ENCODE data around the gene CDC42BPA. TPM values are rescaled to one million over a fixed set of nuclear protein-coding genes. Genes with fewer than 3 reads are reported as not detected.

Gene CDC42BPA
- polyA plus RNA-seq, 1 donor from 2014 or later: 22.9 TPM

GRCh38 chr1:227032396-227032795 lies 285.9 kb downstream of the CDC42BPA start:
- H3K4me3 ChIP-seq (ENCODE audit: low read length): no peak overlapping the region
- no peaks in the 10 kb centered on the region for H3K79me2 ChIP-seq (replicated peaks; ENCODE audit: insufficient read depth, low read length)
- TF ChIP-seq EP300 (conservative IDR thresholded peaks at IDR 0.05; ENCODE audit: poor library complexity, severe bottlenecking): no peak
- no peak for TF ChIP-seq EZH2 (IDR thresholded peaks at IDR 0.05; ENCODE audit: borderline replicate concordance, insufficient read depth, low read length, poor library complexity, severe bottlenecking)
- no peak for TF ChIP-seq CTCF (IDR thresholded peaks at IDR 0.05; ENCODE audit: poor library complexity, severe bottlenecking)
- TF ChIP-seq RAD21 (conservative IDR thresholded peaks at IDR 0.05): no peak
- no peak for TF ChIP-seq SMC3 (conservative IDR thresholded peaks at IDR 0.05; ENCODE audit: poor library complexity)
- TF ChIP-seq TAF1 (IDR thresholded peaks at IDR 0.05; ENCODE audit: low read depth): no peak
- no peak for TF ChIP-seq REST (IDR thresholded peaks at IDR 0.05; ENCODE audit: borderline replicate concordance)
- no peak for TF ChIP-seq POLR2AphosphoS5 (IDR thresholded peaks at IDR 0.05)
- no peak for TF ChIP-seq MXI1 (conservative IDR thresholded peaks at IDR 0.05; ENCODE audit: poor library complexity, severe bottlenecking)
- no peaks in the 10 kb centered on the region for H3F3A ChIP-seq (ENCODE audit: insufficient read depth, low read length, poor library complexity, severe bottlenecking)
- no peak overlapping the region for H3K9ac ChIP-seq (ENCODE audit: low read length)
- H3K27ac ChIP-seq (ENCODE audit: low read length): no peak overlapping the region
- H4K20me1 ChIP-seq (ENCODE audit: insufficient read depth): no peaks in the 10 kb centered on the region
- no peaks in the 10 kb centered on the region for H3K27me3 ChIP-seq (ENCODE audit: insufficient read depth, low read depth, low read length)
- no peak overlapping the region for H2AFZ ChIP-seq (ENCODE audit: low read depth, low read length)
- H3K4me2 ChIP-seq (ENCODE audit: low read length): no peak overlapping the region
- H3K9me3 ChIP-seq (ENCODE audit: low read length): no peaks in the 10 kb centered on the region
- no peaks in the 10 kb centered on the region for H3K9me2 ChIP-seq (ENCODE audit: insufficient read depth, low read length)
- peaks cover 10% of the 10 kb centered on the region for H3K36me3 ChIP-seq (ENCODE audit: insufficient read depth, low read length)

DNA sequence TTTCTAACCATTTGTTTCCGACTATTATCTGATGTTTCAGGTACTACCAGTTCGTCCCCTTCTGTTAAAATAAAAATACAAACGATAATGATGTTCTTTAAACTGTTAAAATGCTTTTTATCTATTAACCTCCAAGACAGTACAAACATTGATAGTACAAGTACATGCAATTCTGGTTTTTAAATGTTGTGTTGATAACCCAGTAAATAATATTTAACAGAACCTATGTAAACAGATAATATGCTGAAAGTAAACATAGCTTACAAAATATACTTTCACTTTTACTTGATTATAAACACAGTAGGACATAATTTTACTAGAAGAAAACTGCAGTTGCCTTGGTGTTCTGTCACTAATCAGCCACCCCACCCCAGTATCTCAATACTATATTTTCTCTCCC lies 301.3 kb downstream of the CDC42BPA start:
- no peaks in the 10 kb centered on the region for H4K20me1 ChIP-seq (ENCODE audit: insufficient read depth)
- H3K9ac ChIP-seq (ENCODE audit: low read length): no peak overlapping the region
- H3K27me3 ChIP-seq (ENCODE audit: insufficient read depth, low read depth, low read length): no peaks in the 10 kb centered on the region
- H2AFZ ChIP-seq (ENCODE audit: low read depth, low read length): no peak overlapping the region
- no peaks in the 10 kb centered on the region for H3K79me2 ChIP-seq (replicated peaks; ENCODE audit: insufficient read depth, low read length)
- H3K36me3 ChIP-seq (ENCODE audit: insufficient read depth, low read length): peaks cover 20% of the 10 kb centered on the region
- H3K27ac ChIP-seq (ENCODE audit: low read length): no peak overlapping the region
- no peak overlapping the region for H3K4me3 ChIP-seq (ENCODE audit: low read length)
- no peaks in the 10 kb centered on the region for H3F3A ChIP-seq (ENCODE audit: insufficient read depth, low read length, poor library complexity, severe bottlenecking)
- H3K9me3 ChIP-seq (ENCODE audit: low read length): no peaks in the 10 kb centered on the region
- no peaks in the 10 kb centered on the region for H3K9me2 ChIP-seq (ENCODE audit: insufficient read depth, low read length)
- TF ChIP-seq EZH2 (IDR thresholded peaks at IDR 0.05; ENCODE audit: borderline replicate concordance, insufficient read depth, low read length, poor library complexity, severe bottlenecking) (no peak), CTCF (IDR thresholded peaks at IDR 0.05; ENCODE audit: poor library complexity, severe bottlenecking) (no peak), SMC3 (conservative IDR thresholded peaks at IDR 0.05; ENCODE audit: poor library complexity) (no peak), REST (IDR thresholded peaks at IDR 0.05; ENCODE audit: borderline replicate concordance) (no peak)
- H3K4me2 ChIP-seq (ENCODE audit: low read length): no peak overlapping the region
